Loucy (cell line): ENCODE results near the gene SELENON.
A peak's percentile ranks its signal among the peaks of the same experiment; 100 is the strongest.

ENCODE experiments used
- H2AFZ ChIP-seq: fragments of 200-600 bp; sonication (generic); 2 replicates; pipeline ENCODE4 v1.6.0; 2016; ENCODE audit warnings: antibody characterized with exemption, mild to moderate bottlenecking, low read length, moderate library complexity
- H3F3A ChIP-seq: fragments of 200-600 bp; 2 replicates; pipeline ENCODE4 v1.6.0; 2016; ENCODE audit warnings: antibody characterized with exemption, low read depth, mild to moderate bottlenecking
- H3K27me3 ChIP-seq: fragments of 200-600 bp; sonication (generic); 2 replicates; pipeline ENCODE4 v1.6.1; 2014; ENCODE audit warnings: low read length, mild to moderate bottlenecking; ENCODE audit not compliant: insufficient read depth, poor library complexity, severe bottlenecking
- H3K36me3 ChIP-seq: fragments of 200-600 bp; sonication (generic); 2 replicates; pipeline ENCODE4 v1.6.1; 2016; ENCODE audit warnings: low read length; ENCODE audit not compliant: insufficient read depth
- H3K4me1 ChIP-seq: fragments of 200-600 bp; sonication (generic); 2 replicates; pipeline ENCODE4 v1.5.1; 2014; ENCODE audit warnings: low read length, mild to moderate bottlenecking; ENCODE audit not compliant: insufficient read depth, poor library complexity, severe bottlenecking
- H3K4me2 ChIP-seq: fragments of 200-600 bp; sonication (generic); 2 replicates; pipeline ENCODE4 v1.6.0; 2014; ENCODE audit warnings: antibody characterized with exemption, low read length, low read depth, mild to moderate bottlenecking; ENCODE audit not compliant: poor library complexity, severe bottlenecking
- H3K4me3 ChIP-seq: fragments of 200-600 bp; sonication (generic); 2 replicates; pipeline ENCODE4 v1.5.1; 2014; ENCODE audit warnings: low read length, mild to moderate bottlenecking, mixed read lengths; ENCODE audit not compliant: poor library complexity, severe bottlenecking
- H3K79me2 ChIP-seq: fragments of 200-600 bp; sonication (generic); 2 replicates; pipeline ENCODE4 v1.6.1; 2014; ENCODE audit warnings: low read length; ENCODE audit not compliant: insufficient read depth
- H3K9ac ChIP-seq: fragments of 200-600 bp; sonication (generic); 2 replicates; pipeline ENCODE4 v1.6.0; 2014; ENCODE audit warnings: mild to moderate bottlenecking, low read depth, low read length, moderate library complexity; ENCODE audit not compliant: poor library complexity, severe bottlenecking
- H3K9me2 ChIP-seq: fragments of 200-600 bp; sonication (generic); replicated peaks from 2 replicates; pipeline ENCODE4 v1.6.1; 2016; ENCODE audit warnings: low read depth, low read length, mixed read lengths
- H3K9me3 ChIP-seq: fragments of 200-600 bp; sonication (generic); 2 replicates; pipeline ENCODE4 v1.6.1; 2014; ENCODE audit warnings: mild to moderate bottlenecking, antibody characterized with exemption, low read length, low read depth; ENCODE audit not compliant: insufficient read depth
- H4K20me1 ChIP-seq: fragments of 200-600 bp; sonication (generic); 2 replicates; pipeline ENCODE4 v1.6.0; 2014; ENCODE audit warnings: antibody characterized with exemption, low read length, mild to moderate bottlenecking; ENCODE audit not compliant: insufficient read depth, poor library complexity, severe bottlenecking
- CTCF ChIP-seq: fragments of 200-600 bp; sonication (generic); conservative IDR thresholded peaks from 2 replicates; pipeline ENCODE4 v1.5.1; 2014; ENCODE audit warnings: mild to moderate bottlenecking, antibody characterized with exemption, low read length
- EZH2phosphoT487 ChIP-seq: fragments of 200-600 bp; IDR thresholded peaks from 2 replicates; pipeline ENCODE4 v1.6.1; 2018; ENCODE audit warnings: antibody characterized with exemption, mild to moderate bottlenecking, moderate library complexity, borderline replicate concordance

Gene SELENON

GRCh38 chr1:25817840-25818501, 18.0 kb downstream of the SELENON start:
- Histone ChIP-seq H3K4me3 (no peak overlapping the region), H3K9me2 (no peaks in the 10 kb centered on the region), H3K9ac (peak overlapping the region; percentile 86), H3K4me2 (peak overlapping the region; percentile 92), H4K20me1 (peaks cover 19% of the 10 kb centered on the region), H3F3A (no peaks in the 10 kb centered on the region), H3K9me3 (no peaks in the 10 kb centered on the region), H2AFZ (no peak overlapping the region), H3K79me2 (peaks cover 29% of the 10 kb centered on the region; the same call in 1 of the 2 replicates), H3K27me3 (no peaks in the 10 kb centered on the region), H3K36me3 (no peaks in the 10 kb centered on the region), H3K4me1 (peaks cover 30% of the 10 kb centered on the region)
- TF ChIP-seq EZH2phosphoT487, result no peak
- TF ChIP-seq CTCF, result peak; percentile 23; the same call in 1 of the 2 replicates

- H3K9me3 ChIP-seq, result no peaks in the 10 kb centered on the region
- no peaks in the 10 kb centered on the region for H3K27me3 ChIP-seq
- no peaks in the 10 kb centered on the region for H3K9me2 ChIP-seq
- peaks cover 30% of the 10 kb centered on the region for H3K4me1 ChIP-seq
- H2AFZ ChIP-seq, result no peak overlapping the region
- H3K79me2 ChIP-seq, result peaks cover 29% of the 10 kb centered on the region; the same call in 1 of the 2 replicates
- H3F3A ChIP-seq, result no peaks in the 10 kb centered on the region
- H3K4me3 ChIP-seq, result peak overlapping the region; percentile 99
- TF ChIP-seq EZH2phosphoT487 (no peak), CTCF (no peak)
- peaks cover 19% of the 10 kb centered on the region for H4K20me1 ChIP-seq
- no peaks in the 10 kb centered on the region for H3K36me3 ChIP-seq
- H3K4me2 ChIP-seq, result peak overlapping the region; percentile 92
- peak overlapping the region; percentile 86 for H3K9ac ChIP-seq
Measured at GRCh38 chr1:25818569-25818968, 18.6 kb downstream of the SELENON start.

- no peaks in the 10 kb centered on the region for H3K36me3 ChIP-seq
- no peaks in the 10 kb centered on the region for H3K9me3 ChIP-seq
- H4K20me1 ChIP-seq, result peaks cover 19% of the 10 kb centered on the region
- peak within 1 kb of the TSS; percentile 99 for H3K4me3 ChIP-seq
- peak within 1 kb of the TSS; percentile 95 for H2AFZ ChIP-seq
- TF ChIP-seq EZH2phosphoT487, result no peak
- no peak for TF ChIP-seq CTCF
- peaks cover 29% of the 10 kb centered on the region; the same call in 1 of the 2 replicates for H3K79me2 ChIP-seq
- no peaks in the 10 kb centered on the region for H3F3A ChIP-seq
- H3K4me1 ChIP-seq, result peaks cover 27% of the 10 kb centered on the region
- no peaks in the 10 kb centered on the region for H3K27me3 ChIP-seq
- H3K4me2 ChIP-seq, result peak within 1 kb of the TSS; percentile 92
- peak within 1 kb of the TSS; percentile 86 for H3K9ac ChIP-seq
- no peaks in the 10 kb centered on the region for H3K9me2 ChIP-seq
Measured at GRCh38 chr1:25819491-25820246, 19.7 kb downstream of the SELENON start, which contains the start of gene MTFR1L. MTFR1L (plus strand) TSS chr1:25819954; CDS start chr1:25823105, 3,151 bp downstream.
